GM20000 (cell line): ENCODE results near the gene ZNF609.
"Not testable (repeated sequence)": the region's sequence is repeated elsewhere in the genome, so short reads cannot be mapped to it uniquely, and the experiment has no call there.

Source experiments
- DNase-seq: peaks from one replicate; pipeline ENCODE4 v3.0.0; 2012; ENCODE audit warnings: low spot score
- TF ChIP-seq, protein P1 (sequence below): IDR thresholded peaks from 2 replicates; pipeline ENCODE4 v1.5.1; 2012; ENCODE audit warnings: mild to moderate bottlenecking, control low read depth; ENCODE audit errors: extremely low read depth, missing control alignments

ZNF609 gene

GRCh38 chr15:64642875-64643274 lies 182.5 kb downstream of the ZNF609 start:
- DNase-seq: no peak
- TF ChIP-seq, protein P1, sequence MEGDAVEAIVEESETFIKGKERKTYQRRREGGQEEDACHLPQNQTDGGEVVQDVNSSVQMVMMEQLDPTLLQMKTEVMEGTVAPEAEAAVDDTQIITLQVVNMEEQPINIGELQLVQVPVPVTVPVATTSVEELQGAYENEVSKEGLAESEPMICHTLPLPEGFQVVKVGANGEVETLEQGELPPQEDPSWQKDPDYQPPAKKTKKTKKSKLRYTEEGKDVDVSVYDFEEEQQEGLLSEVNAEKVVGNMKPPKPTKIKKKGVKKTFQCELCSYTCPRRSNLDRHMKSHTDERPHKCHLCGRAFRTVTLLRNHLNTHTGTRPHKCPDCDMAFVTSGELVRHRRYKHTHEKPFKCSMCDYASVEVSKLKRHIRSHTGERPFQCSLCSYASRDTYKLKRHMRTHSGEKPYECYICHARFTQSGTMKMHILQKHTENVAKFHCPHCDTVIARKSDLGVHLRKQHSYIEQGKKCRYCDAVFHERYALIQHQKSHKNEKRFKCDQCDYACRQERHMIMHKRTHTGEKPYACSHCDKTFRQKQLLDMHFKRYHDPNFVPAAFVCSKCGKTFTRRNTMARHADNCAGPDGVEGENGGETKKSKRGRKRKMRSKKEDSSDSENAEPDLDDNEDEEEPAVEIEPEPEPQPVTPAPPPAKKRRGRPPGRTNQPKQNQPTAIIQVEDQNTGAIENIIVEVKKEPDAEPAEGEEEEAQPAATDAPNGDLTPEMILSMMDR: no peak

DNA sequence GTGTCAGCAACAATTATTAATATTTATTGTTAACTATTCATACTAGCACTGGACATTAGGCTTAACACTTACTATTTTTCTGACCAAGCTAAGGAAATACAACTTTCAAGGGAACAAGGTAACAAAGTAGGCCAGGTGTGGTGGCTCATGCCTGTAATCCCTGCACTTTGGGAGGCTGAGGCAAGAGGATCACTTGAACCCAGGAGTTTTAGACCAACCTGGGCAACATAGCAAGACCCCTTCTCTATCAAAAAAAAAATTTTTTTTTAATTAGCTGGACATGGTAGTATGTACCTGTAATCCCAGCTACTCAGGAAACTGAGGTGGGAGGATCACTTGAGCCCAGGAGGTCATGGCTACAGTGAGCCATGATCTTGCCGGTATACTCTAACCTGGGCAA lies 183.3 kb downstream of the ZNF609 start:
- TF ChIP-seq, protein P1: no peak
- no peak for DNase-seq

GRCh38 chr15:64644811-64645210 lies 184.4 kb downstream of the ZNF609 start:
- not testable (repeated sequence) for DNase-seq

DNA sequence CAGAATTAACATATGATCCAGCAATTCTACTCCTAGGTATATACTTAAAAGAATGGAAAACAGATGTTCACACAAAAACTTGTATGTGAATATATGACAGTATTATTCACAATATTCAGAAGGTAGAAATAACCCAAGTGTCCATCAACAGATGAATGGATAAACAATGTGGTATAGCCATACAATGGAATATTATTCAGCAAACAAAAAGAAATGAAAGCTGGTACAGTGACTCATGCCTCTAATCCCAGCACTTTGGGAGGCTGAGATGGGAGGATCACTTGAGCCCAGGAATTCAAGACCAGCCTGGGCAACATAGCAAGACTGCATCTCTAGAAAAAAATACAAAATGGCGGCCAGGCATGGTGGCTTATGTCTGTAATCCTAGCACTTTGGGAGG lies 185.6 kb downstream of the ZNF609 start:
- no peak for DNase-seq
- TF ChIP-seq, protein P1: no peak

DNA sequence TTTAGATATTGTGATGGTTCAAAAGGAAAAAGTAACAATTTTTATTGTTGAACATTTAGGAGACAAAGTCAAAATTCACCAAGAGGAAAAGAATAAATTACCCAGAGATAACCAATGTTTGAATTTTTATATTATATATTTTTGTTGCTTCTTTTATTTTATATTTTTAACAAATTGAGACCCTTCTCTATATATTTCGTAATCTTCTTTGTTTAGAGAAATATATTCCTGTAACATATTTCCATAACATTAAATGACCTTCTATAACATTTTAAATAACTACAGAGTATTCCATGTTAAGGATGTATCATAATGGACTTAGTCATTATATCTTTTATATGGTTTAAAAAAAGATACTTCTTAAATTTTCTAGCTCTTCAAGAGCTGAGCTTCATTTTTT lies 187.0 kb downstream of the ZNF609 start:
- TF ChIP-seq, protein P1: no peak
- DNase-seq: no peak

- no peak for DNase-seq
- TF ChIP-seq, protein P1: no peak
Measured at GRCh38 chr15:64650552-64650951, 190.2 kb downstream of the ZNF609 start.

- peak; percentile 59 for DNase-seq
- TF ChIP-seq, protein P1: no peak
Measured at GRCh38 chr15:64651601-64652191, 191.3 kb downstream of the ZNF609 start.

GRCh38 chr15:64653757-64654156 lies 193.4 kb downstream of the ZNF609 start:
- DNase-seq: no peak
- TF ChIP-seq, protein P1: no peak
